C4-2B (cell line): ENCODE measurements around the gene TNS3.
"Not testable (repeated sequence)": the region's sequence is repeated elsewhere in the genome, so short reads cannot be mapped to it uniquely, and the experiment has no call there.

Source experiments
- H3K27ac ChIP-seq: fragments of 450-650 bp; 2 replicates; pipeline ENCODE4 v1.5.1; 2017
- ZFX ChIP-seq: fragments of 450-650 bp; IDR thresholded peaks from 2 replicates; pipeline ENCODE4 v1.6.1; 2017
- TF ChIP-seq, protein P1 (sequence below): fragments of 450-650 bp; conservative IDR thresholded peaks from 2 replicates; pipeline ENCODE4 v1.5.1; 2017; ENCODE audit warnings: mild to moderate bottlenecking

TNS3 gene

DNA sequence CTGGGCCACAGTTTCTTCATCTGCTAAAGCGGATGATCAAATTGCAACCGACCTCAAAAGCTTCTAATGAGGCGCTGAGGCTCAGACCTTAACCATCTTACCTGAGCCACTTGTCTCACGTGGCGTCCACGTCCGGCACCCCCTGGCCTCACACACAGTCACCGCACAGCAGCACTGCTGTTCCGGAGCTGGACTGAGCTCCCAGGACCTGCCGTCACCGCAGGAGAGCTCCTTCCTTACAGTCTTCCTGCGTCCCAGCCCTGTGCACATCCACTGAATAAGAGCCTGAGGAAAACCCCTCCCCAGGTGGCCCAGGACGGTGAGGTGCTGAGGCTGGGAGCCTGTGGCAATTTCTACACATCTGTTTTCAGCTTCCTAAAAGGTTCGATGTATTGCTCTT is 35.7 kb downstream of the TNS3 start:
- TF ChIP-seq, protein P1, sequence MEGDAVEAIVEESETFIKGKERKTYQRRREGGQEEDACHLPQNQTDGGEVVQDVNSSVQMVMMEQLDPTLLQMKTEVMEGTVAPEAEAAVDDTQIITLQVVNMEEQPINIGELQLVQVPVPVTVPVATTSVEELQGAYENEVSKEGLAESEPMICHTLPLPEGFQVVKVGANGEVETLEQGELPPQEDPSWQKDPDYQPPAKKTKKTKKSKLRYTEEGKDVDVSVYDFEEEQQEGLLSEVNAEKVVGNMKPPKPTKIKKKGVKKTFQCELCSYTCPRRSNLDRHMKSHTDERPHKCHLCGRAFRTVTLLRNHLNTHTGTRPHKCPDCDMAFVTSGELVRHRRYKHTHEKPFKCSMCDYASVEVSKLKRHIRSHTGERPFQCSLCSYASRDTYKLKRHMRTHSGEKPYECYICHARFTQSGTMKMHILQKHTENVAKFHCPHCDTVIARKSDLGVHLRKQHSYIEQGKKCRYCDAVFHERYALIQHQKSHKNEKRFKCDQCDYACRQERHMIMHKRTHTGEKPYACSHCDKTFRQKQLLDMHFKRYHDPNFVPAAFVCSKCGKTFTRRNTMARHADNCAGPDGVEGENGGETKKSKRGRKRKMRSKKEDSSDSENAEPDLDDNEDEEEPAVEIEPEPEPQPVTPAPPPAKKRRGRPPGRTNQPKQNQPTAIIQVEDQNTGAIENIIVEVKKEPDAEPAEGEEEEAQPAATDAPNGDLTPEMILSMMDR: no peak
- no peak overlapping the region for H3K27ac ChIP-seq

DNA sequence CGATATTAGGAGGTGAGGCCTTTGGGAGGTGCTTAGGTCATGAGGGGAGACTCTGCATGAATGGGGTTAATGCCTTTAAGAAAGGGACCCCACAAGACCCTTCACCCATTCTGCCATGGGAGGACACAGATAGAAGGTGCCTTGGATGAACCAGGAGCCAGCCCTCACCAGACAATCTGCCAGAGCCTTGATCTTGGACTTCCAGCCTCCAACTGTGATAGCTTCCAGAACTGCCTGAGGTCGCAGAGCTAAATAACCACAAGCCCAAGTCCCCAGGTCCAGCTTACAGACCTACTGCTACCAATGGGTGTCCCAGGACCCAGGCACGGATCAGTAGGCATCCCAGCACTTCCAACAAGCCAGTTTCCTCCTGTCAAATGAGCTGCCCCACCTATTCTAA is 37.5 kb downstream of the TNS3 start:
- H3K27ac ChIP-seq: no peak overlapping the region
- TF ChIP-seq, protein P1: no peak
- no peak for TF ChIP-seq ZFX

DNA sequence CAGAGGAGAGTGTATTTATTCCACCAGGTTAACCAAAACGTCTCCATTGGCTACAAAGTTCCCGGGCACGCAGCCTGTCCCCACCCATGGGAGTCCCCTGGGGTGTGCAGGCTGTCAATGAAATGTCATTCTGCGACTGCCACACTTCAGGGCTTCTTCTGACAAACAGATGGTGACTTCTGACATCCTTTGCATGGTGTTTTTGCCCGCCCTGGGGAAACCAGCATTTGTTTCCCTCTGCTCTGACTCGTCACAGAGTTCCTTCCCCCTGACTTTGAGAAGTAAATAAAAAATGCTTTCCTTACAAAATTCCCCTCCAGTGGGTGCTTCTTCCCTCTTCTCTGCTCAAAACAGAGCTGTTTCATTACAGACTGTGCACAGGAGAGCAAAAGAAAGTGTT is 38.2 kb downstream of the TNS3 start:
- no peak overlapping the region for H3K27ac ChIP-seq

DNA sequence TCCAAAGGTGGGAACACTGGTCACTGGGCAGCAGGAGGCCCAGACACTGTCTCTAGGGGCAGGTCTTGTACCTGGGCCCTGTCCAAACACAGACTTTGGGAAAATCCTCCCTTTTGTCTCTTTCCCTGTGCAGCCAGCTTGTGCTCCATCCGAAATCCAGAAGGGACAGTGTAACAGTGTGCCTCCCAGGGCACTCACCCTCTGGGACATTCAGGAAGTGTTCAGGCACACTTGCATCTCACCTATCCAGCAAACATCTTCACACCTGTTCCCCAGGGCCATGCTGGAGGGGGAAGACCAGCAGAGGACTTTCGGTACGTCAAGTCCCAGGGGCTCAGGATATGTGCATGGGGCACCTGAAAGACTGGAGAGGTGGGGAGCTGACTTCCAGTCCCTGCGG is 38.9 kb downstream of the TNS3 start:
- no peak overlapping the region for H3K27ac ChIP-seq
- TF ChIP-seq, protein P1: no peak
- TF ChIP-seq ZFX: no peak

More for the DNA sequence above, 38.2 kb downstream of the TNS3 start:
- TF ChIP-seq, protein P1: no peak
- TF ChIP-seq ZFX: no peak

DNA sequence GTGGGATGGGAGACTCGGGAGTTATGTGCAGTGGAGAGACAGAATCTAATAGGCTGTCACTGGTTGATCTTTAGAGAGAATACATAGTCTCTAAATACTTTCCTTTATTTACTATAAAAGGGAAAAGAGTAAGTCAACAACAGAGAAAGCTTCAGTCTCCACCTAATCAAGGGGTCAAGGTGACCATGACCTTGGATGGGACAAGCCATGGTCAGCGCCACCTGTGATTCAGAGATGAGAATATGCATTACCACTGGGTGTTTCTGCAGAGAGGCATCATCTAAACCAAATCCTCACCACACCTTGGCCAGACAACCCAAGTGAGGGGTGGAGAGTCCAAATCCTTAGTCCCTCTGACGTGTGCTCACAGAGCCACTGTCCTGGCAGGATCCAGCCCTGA is 39.9 kb downstream of the TNS3 start:
- TF ChIP-seq, protein P1: no peak
- TF ChIP-seq ZFX: no peak
- no peak overlapping the region for H3K27ac ChIP-seq

DNA sequence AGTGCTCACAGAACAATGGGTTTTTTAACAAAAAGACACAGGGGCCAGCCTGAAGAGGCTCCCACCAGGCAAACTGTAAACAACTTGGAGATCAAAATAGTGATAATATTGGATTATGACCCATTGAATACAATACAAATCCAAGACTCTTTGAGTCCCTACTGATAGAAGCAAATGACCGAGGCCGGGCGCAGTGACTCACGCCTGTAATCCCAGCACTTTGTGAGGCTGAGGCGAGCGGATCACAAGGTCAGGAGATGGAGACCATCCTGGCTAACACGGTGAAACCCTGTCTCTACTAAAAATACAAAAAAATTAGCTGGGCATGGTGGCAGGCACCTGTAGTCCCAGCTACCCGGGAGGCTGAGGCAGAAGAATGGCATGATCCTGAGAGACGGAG is 40.4 kb downstream of the TNS3 start:
- H3K27ac ChIP-seq: not testable (repeated sequence)

DNA sequence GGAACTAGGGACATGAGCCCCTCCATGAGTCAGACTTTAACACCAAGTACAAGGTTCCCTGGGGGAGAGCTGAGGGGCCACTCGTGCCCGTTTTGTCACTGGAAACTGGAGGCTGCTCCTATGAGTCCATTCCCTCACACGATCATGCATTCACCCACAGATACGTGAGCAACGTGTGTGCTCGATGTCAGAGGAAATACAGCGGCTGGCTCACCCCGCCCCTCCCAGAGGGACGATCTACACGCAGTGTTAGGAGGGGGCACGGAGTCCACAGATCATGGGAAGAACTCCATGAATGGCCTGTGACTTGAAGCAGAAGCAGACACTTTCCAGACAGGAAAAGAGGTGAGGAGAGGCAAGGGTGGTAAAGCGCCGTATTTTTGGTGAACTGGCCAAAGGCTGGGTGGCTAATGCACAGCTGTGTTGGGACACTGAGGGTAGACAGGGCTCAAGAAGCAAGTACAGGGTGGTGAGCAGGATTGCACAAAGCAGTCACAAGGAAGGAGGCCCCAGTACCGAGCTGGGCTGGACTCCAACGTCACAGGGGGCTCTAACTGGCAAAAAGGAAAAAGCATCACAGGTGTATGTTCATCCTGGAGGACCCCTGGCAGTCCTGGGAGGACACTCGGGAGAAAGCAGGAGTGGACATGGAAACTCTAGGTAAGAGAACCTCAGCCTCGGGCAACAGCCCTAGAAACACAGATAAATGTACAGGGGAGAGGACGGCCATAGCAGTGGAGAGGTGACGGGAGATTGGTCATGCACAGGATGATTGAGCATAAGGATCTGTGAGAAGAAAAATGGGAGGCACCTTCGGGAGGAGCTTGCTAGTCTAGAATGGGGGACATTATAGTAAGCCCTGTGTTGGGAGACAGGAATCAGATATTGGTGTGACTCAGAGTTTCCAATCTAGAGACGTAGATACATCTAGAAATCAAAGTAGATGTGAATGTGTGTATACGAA is 41.2 kb downstream of the TNS3 start:
- TF ChIP-seq, protein P1: no peak
- TF ChIP-seq ZFX: no peak
- H3K27ac ChIP-seq: no peak overlapping the region

DNA sequence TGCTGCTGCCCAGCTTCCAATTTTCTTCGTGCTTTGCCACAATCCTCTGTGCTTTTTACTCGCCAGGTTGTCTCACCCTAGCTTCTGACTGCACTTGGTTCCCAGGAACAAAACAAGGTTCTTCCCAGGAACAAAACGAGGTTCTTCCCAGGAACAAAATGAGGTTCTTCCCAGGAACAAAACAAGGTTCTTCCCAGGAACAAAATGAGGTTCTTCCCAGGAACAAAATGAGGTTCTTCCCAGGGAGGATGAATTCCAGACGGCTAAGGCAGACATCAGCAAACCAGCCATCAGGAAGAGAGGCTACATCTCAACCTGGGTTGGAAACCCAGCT is 41.9 kb downstream of the TNS3 start:
- TF ChIP-seq, protein P1: no peak
- no peak for TF ChIP-seq ZFX
- H3K27ac ChIP-seq: no peak overlapping the region
